ENCODE data around the gene OR10A2.
"Not testable (repeated sequence)": the region's sequence is repeated elsewhere in the genome, so short reads cannot be mapped to it uniquely, and the experiment has no call there.

Gene OR10A2

GRCh38 chr11:6895010-6895409 lies 32.2 kb downstream of the OR10A2 start:
- Histone ChIP-seq H3K79me2 (ENCODE audit: control insufficient read depth, insufficient read depth, low read length, poor library complexity) (no peaks in the 10 kb centered on the region), H3K9ac (ENCODE audit: low read length) (no peak overlapping the region), H2AK5ac (ENCODE audit: low read length) (no peak overlapping the region), H3K79me1 (ENCODE audit: low read length) (no peaks in the 10 kb centered on the region), H3K27ac (ENCODE audit: low read depth, low read length) (no peak overlapping the region), H3K27me3 (ENCODE audit: insufficient read depth, low read length) (no peaks in the 10 kb centered on the region), H2BK120ac (ENCODE audit: insufficient read depth, low read length, poor library complexity) (no peak overlapping the region), H3K14ac (ENCODE audit: low read length) (no peak overlapping the region), H3K4ac (ENCODE audit: low read depth, low read length) (no peak overlapping the region), H3K36me3 (ENCODE audit: control insufficient read depth in 1 of 2, insufficient read depth in 2 of 2, low read length in 2 of 2) (no peaks in the 10 kb centered on the region), H4K12ac (ENCODE audit: low read depth, low read length) (no peak overlapping the region), H2BK12ac (ENCODE audit: low read length) (no peak overlapping the region), H2AFZ (ENCODE audit: insufficient read depth, low read length, poor library complexity) (no peak overlapping the region), H3K23ac (ENCODE audit: low read length) (no peak overlapping the region), H4K91ac (ENCODE audit: low read depth, low read length) (no peak overlapping the region), H3K9me3 (ENCODE audit: insufficient read depth, low read depth, low read length) (no peaks in the 10 kb centered on the region), H2BK5ac (ENCODE audit: low read depth, low read length, poor library complexity) (no peak overlapping the region), H3K18ac (ENCODE audit: low read length) (no peak overlapping the region), H4K8ac (ENCODE audit: low read depth, low read length) (no peak overlapping the region), H3K4me1 (ENCODE audit: control insufficient read depth in 1 of 2, insufficient read depth in 2 of 2, low read length in 2 of 2) (no peaks in the 10 kb centered on the region), H3K4me3 (ENCODE audit: low read depth, low read length) (no peak overlapping the region), H3K4me2 (ENCODE audit: low read length) (no peak overlapping the region)
- DNase-seq = no peak

GRCh38 chr11:6898911-6899310 lies 36.1 kb downstream of the OR10A2 start:
- Histone ChIP-seq H2AK5ac (ENCODE audit: low read length) (no peak overlapping the region), H3K9ac (ENCODE audit: low read length) (no peak overlapping the region), H3K79me1 (ENCODE audit: low read length) (no peaks in the 10 kb centered on the region), H2AFZ (ENCODE audit: insufficient read depth, low read length, poor library complexity) (no peak overlapping the region), H3K36me3 (ENCODE audit: control insufficient read depth in 1 of 2, insufficient read depth in 2 of 2, low read length in 2 of 2) (no peaks in the 10 kb centered on the region), H3K18ac (ENCODE audit: low read length) (no peak overlapping the region), H3K4ac (ENCODE audit: low read depth, low read length) (no peak overlapping the region), H3K23ac (ENCODE audit: low read length) (no peak overlapping the region), H3K4me2 (ENCODE audit: low read length) (no peak overlapping the region), H3K27me3 (ENCODE audit: insufficient read depth, low read length) (no peaks in the 10 kb centered on the region), H4K8ac (ENCODE audit: low read depth, low read length) (no peak overlapping the region), H3K4me1 (ENCODE audit: control insufficient read depth in 1 of 2, insufficient read depth in 2 of 2, low read length in 2 of 2) (no peaks in the 10 kb centered on the region), H4K91ac (ENCODE audit: low read depth, low read length) (no peak overlapping the region), H3K9me3 (ENCODE audit: insufficient read depth, low read depth, low read length) (no peaks in the 10 kb centered on the region), H4K12ac (ENCODE audit: low read depth, low read length) (no peak overlapping the region), H3K79me2 (ENCODE audit: control insufficient read depth, insufficient read depth, low read length, poor library complexity) (no peaks in the 10 kb centered on the region), H2BK120ac (ENCODE audit: insufficient read depth, low read length, poor library complexity) (no peak overlapping the region), H3K14ac (ENCODE audit: low read length) (no peak overlapping the region), H2BK5ac (ENCODE audit: low read depth, low read length, poor library complexity) (no peak overlapping the region), H3K27ac (ENCODE audit: low read depth, low read length) (no peak overlapping the region), H2BK12ac (ENCODE audit: low read length) (no peak overlapping the region), H3K4me3 (ENCODE audit: low read depth, low read length) (no peak overlapping the region)
- no peak for DNase-seq
- no CpG with 5 or more reads among the region's 1 CpG for WGBS (ENCODE audit: extremely low coverage, insufficient coverage, insufficient read length)

DNA sequence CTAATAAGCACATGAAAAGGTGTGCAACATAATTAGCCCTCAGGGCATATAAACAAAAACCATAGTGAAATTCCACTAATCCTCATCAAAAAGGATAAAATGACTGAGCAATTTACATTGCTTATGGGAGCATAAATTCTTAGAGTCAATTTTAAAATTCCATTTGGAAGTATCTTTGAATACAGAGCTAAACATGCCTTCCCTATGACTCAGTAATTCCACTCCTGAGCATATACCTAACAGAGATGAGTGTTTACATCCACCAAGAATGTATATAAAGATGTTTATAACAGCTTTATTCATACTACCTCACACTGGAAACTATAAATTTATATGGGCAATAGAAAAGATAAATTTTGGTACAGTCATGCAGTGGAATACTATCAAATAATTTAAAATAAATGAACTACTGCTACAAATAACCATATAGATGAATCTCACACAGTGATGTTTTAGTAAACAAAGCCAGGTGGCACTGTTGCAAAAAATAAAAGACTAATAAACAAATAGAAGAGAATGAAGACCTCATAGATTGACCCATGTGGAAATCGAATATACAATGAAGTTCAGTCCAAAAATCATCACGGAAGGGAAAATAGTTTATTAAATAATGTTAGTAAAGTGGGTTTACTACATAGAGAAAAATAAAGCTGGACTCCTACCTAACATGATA lies 37.6 kb downstream of the OR10A2 start:
- Histone ChIP-seq H2BK5ac (ENCODE audit: low read depth, low read length, poor library complexity) (no peak overlapping the region), H2BK120ac (ENCODE audit: insufficient read depth, low read length, poor library complexity) (no peak overlapping the region), H3K79me2 (ENCODE audit: control insufficient read depth, insufficient read depth, low read length, poor library complexity) (no peaks in the 10 kb centered on the region), H3K79me1 (ENCODE audit: low read length) (no peaks in the 10 kb centered on the region), H3K23ac (ENCODE audit: low read length) (no peak overlapping the region), H3K27me3 (ENCODE audit: insufficient read depth, low read length) (no peaks in the 10 kb centered on the region), H3K14ac (ENCODE audit: low read length) (no peak overlapping the region), H3K4me2 (ENCODE audit: low read length) (no peak overlapping the region), H3K4ac (ENCODE audit: low read depth, low read length) (no peak overlapping the region), H2AK5ac (ENCODE audit: low read length) (no peak overlapping the region), H3K36me3 (ENCODE audit: control insufficient read depth in 1 of 2, insufficient read depth in 2 of 2, low read length in 2 of 2) (no peaks in the 10 kb centered on the region), H3K9me3 (ENCODE audit: insufficient read depth, low read depth, low read length) (peaks cover 3% of the 10 kb centered on the region), H3K4me1 (ENCODE audit: control insufficient read depth in 1 of 2, insufficient read depth in 2 of 2, low read length in 2 of 2) (no peaks in the 10 kb centered on the region), H4K12ac (ENCODE audit: low read depth, low read length) (no peak overlapping the region), H4K91ac (ENCODE audit: low read depth, low read length) (no peak overlapping the region), H3K18ac (ENCODE audit: low read length) (no peak overlapping the region), H2BK12ac (ENCODE audit: low read length) (no peak overlapping the region), H3K9ac (ENCODE audit: low read length) (no peak overlapping the region), H3K27ac (ENCODE audit: low read depth, low read length) (no peak overlapping the region), H2AFZ (ENCODE audit: insufficient read depth, low read length, poor library complexity) (no peak overlapping the region), H3K4me3 (ENCODE audit: low read depth, low read length) (no peak overlapping the region), H4K8ac (ENCODE audit: low read depth, low read length) (no peak overlapping the region)
- DNase-seq = peak in 1 of 2 donors; percentile 66
- WGBS (ENCODE audit: extremely low coverage, insufficient coverage, insufficient read length) = no CpG with 5 or more reads among the region's 2 CpGs

DNA sequence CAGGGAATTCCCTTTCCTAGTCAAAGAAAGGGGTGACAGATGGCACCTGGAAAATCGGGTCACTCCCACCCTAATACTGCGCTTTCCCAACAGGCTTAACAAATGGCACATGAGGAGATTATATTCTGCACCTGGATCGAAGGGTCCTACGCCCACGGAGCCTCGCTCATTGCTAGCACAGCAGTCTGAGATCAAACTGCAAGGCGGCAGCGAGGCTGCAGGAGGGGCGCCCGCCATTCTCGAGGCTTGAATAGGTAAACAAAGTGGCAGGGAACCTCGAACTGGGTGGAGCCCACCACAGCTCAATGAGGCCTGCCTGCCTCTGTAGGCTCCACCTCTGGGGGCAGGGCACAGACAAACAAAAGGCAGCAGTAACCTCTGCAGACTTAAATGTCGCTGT lies 41.9 kb downstream of the OR10A2 start:
- H3K27ac ChIP-seq (ENCODE audit: low read depth, low read length); H4K12ac ChIP-seq (ENCODE audit: low read depth, low read length); H3K23ac ChIP-seq (ENCODE audit: low read length); H3K18ac ChIP-seq (ENCODE audit: low read length); H3K79me1 ChIP-seq (ENCODE audit: low read length); H3K14ac ChIP-seq (ENCODE audit: low read length); H2AFZ ChIP-seq (ENCODE audit: insufficient read depth, low read length, poor library complexity); H4K91ac ChIP-seq (ENCODE audit: low read depth, low read length); H3K4me2 ChIP-seq (ENCODE audit: low read length); H2BK120ac ChIP-seq (ENCODE audit: insufficient read depth, low read length, poor library complexity); H3K4ac ChIP-seq (ENCODE audit: low read depth, low read length); H2BK12ac ChIP-seq (ENCODE audit: low read length); H3K79me2 ChIP-seq (ENCODE audit: control insufficient read depth, insufficient read depth, low read length, poor library complexity); H3K4me1 ChIP-seq (ENCODE audit: control insufficient read depth in 1 of 2, insufficient read depth in 2 of 2, low read length in 2 of 2); H3K4me3 ChIP-seq (ENCODE audit: low read depth, low read length); H3K9ac ChIP-seq (ENCODE audit: low read length); H3K36me3 ChIP-seq (ENCODE audit: control insufficient read depth in 1 of 2, insufficient read depth in 2 of 2, low read length in 2 of 2); H2AK5ac ChIP-seq (ENCODE audit: low read length); H3K27me3 ChIP-seq (ENCODE audit: insufficient read depth, low read length); H2BK5ac ChIP-seq (ENCODE audit: low read depth, low read length, poor library complexity); H4K8ac ChIP-seq (ENCODE audit: low read depth, low read length); DNase-seq; H3K9me3 ChIP-seq (ENCODE audit: insufficient read depth, low read depth, low read length): not testable (repeated sequence)
- no CpG with 5 or more reads among the region's 13 CpGs for WGBS (ENCODE audit: extremely low coverage, insufficient coverage, insufficient read length)

Measured in trophoblast cell (in vitro differentiated cells and primary cell).